Measurements from ENCODE around the gene SLIT2.

Gene SLIT2

GRCh38 chr4:20264688-20265087 lies 13.0 kb downstream of the SLIT2 start:
- no peak for DNase-seq (ENCODE audit: low read depth)

GRCh38 chr4:20265726-20266125 lies 14.0 kb downstream of the SLIT2 start:
- DNase-seq (ENCODE audit: low read depth): no peak

- DNase-seq (ENCODE audit: low read depth): no peak
Observed at GRCh38 chr4:20266215-20267082, 14.7 kb downstream of the SLIT2 start.

GRCh38 chr4:20268028-20268427 lies 16.3 kb downstream of the SLIT2 start:
- DNase-seq (ENCODE audit: low read depth): no peak

GRCh38 chr4:20269320-20269719 lies 17.6 kb downstream of the SLIT2 start:
- DNase-seq (ENCODE audit: low read depth): no peak

GRCh38 chr4:20271950-20272349 lies 20.2 kb downstream of the SLIT2 start:
- DNase-seq (ENCODE audit: low read depth): no peak

GRCh38 chr4:20272411-20272872 lies 20.7 kb downstream of the SLIT2 start:
- DNase-seq (ENCODE audit: low read depth): no peak

GRCh38 chr4:20273793-20274192 lies 22.1 kb downstream of the SLIT2 start:
- DNase-seq (ENCODE audit: low read depth): no peak

GRCh38 chr4:20276848-20277247 lies 25.1 kb downstream of the SLIT2 start:
- DNase-seq (ENCODE audit: low read depth): no peak

- no peak for DNase-seq (ENCODE audit: low read depth)
Observed at GRCh38 chr4:20278195-20278594, 26.5 kb downstream of the SLIT2 start.

- DNase-seq (ENCODE audit: low read depth): no peak
Observed at GRCh38 chr4:20279381-20279780, 27.7 kb downstream of the SLIT2 start.

GRCh38 chr4:20281453-20281852 lies 29.7 kb downstream of the SLIT2 start:
- DNase-seq (ENCODE audit: low read depth): no peak

- no peak for DNase-seq (ENCODE audit: low read depth)
Observed at GRCh38 chr4:20283039-20283438, 31.3 kb downstream of the SLIT2 start.

GRCh38 chr4:20284990-20285389 lies 33.3 kb downstream of the SLIT2 start:
- no peak for DNase-seq (ENCODE audit: low read depth)

GRCh38 chr4:20287246-20287645 lies 35.5 kb downstream of the SLIT2 start:
- DNase-seq (ENCODE audit: low read depth): no peak

GRCh38 chr4:20288047-20288650 lies 36.4 kb downstream of the SLIT2 start:
- DNase-seq (ENCODE audit: low read depth): no peak

GRCh38 chr4:20288846-20289512 lies 37.3 kb downstream of the SLIT2 start:
- DNase-seq (ENCODE audit: low read depth): no peak

- DNase-seq (ENCODE audit: low read depth): no peak
Observed at GRCh38 chr4:20289782-20290181, 38.1 kb downstream of the SLIT2 start.

GRCh38 chr4:20292739-20293138 lies 41.0 kb downstream of the SLIT2 start:
- no peak for DNase-seq (ENCODE audit: low read depth)

- DNase-seq (ENCODE audit: low read depth): no peak
Observed at GRCh38 chr4:20297261-20297660, 45.6 kb downstream of the SLIT2 start.

- no peak for DNase-seq (ENCODE audit: low read depth)
Observed at GRCh38 chr4:20297783-20298182, 46.1 kb downstream of the SLIT2 start.

- no peak for DNase-seq (ENCODE audit: low read depth)
Observed at GRCh38 chr4:20298455-20298854, 46.8 kb downstream of the SLIT2 start.

- DNase-seq (ENCODE audit: low read depth): no peak
Observed at GRCh38 chr4:20298986-20299385, 47.3 kb downstream of the SLIT2 start.

Data from stimulated activated CD8-positive, alpha-beta memory T cell treated with anti-CD3 and anti-CD28 coated beads, Interleukin-7, amount 100 ng/mL, for 24 hours (primary cell).